HCT116 (cell line): Measurements from ENCODE around the gene MAP2K3. TPM values are rescaled to one million over a fixed set of nuclear protein-coding genes. Genes with fewer than 3 reads are reported as not detected.

Experiments used
- ATAC-seq: fragments of 200-7000 bp; cut with Tn5 transposase; 2 replicates; pipeline ENCODE4 v1.9.1; 2020; ENCODE audit warnings: mild to moderate bottlenecking, moderate library complexity
- BruUV-seq: library from RNA; stranded (reverse); fragments of 400-500 nt; replicated peaks from 2 replicates; lab custom pipeline; 2021; lab: Mats Ljungman, UMichigan
- CTCF ChIA-PET: fragments of 300-600 bp; sonication (Branson Sonifier 250); formaldehyde crosslinking; loops from one replicate; lab custom pipeline; 2021; ENCODE audit warnings: antibody characterized with exemption; lab: Charles Lee
- POLR2A ChIA-PET: fragments of 300-600, 350-600 bp; sonication (Branson Sonifier 250); formaldehyde crosslinking; loops from one replicate; lab custom pipeline; 2021; ENCODE audit warnings: antibody characterized with exemption; lab: Charles Lee
- RAD21 ChIA-PET, 2 experiments: fragments of 300-600 bp; sonication (Branson Sonifier 250); formaldehyde crosslinking; loops; one replicate each; lab custom pipeline; 2023; ENCODE audit warnings: low total read pairs in 2 of 2; ENCODE audit not compliant: uncharacterized antibody in 2 of 2, unreplicated experiment in 2 of 2, low non-redundant PET in 1 of 2; lab: Charles Lee
- DNase-seq: peaks from one replicate; pipeline ENCODE4 v3.0.0-alpha.2; 2010; ENCODE audit warnings: low read depth, low spot score
- H2AFZ ChIP-seq: fragments of 200-600 bp; shearing (Covaris generic), sonication (generic); 2 replicates; pipeline ENCODE4 v1.6.1; 2017; ENCODE audit warnings: low read depth, mixed run types, mixed read lengths, antibody characterized with exemption, low read length; ENCODE audit not compliant: poor library complexity, severe bottlenecking
- H3K27ac ChIP-seq: 2 replicates; pipeline ENCODE4 v1.5.1; 2012; ENCODE audit warnings: low read depth, low read length
- H3K27me3 ChIP-seq: fragments of 200-600 bp; sonication (generic); 2 replicates; pipeline ENCODE4 v1.6.1; 2016; ENCODE audit warnings: mixed run types, low read length, mixed read lengths; ENCODE audit not compliant: insufficient read depth
- H3K36me3 ChIP-seq, 2 experiments: fragments of 200-500 bp in 1 of 2; fragments of 200-600 bp in 1 of 2; sonication (Bioruptor generic) in 1 of 2; sonication (generic) in 1 of 2; 2 replicates each; pipeline versions ENCODE4 v1.5.1 to v1.6.1; 2014 to 2016; ENCODE audit warnings: low read length in 2 of 2, inconsistent platforms in 1 of 2, mixed read lengths in 1 of 2, mixed run types in 1 of 2; ENCODE audit not compliant: insufficient read depth in 2 of 2, control insufficient read depth in 1 of 2
- H3K4me1 ChIP-seq, 2 experiments: fragments of 200-600 bp in 1 of 2; sonication (generic) in 1 of 2; 2 replicates each; pipeline versions ENCODE4 v1.5.1 to v1.6.1; 2012 to 2017; ENCODE audit warnings: low read length in 2 of 2, inconsistent platforms in 1 of 2, mild to moderate bottlenecking in 1 of 2, mixed read lengths in 1 of 2, mixed run types in 1 of 2, moderate library complexity in 1 of 2; ENCODE audit not compliant: insufficient read depth in 2 of 2, control insufficient read depth in 1 of 2
- H3K4me2 ChIP-seq: fragments of 200-600 bp; sonication (generic); 2 replicates; pipeline ENCODE4 v1.6.1; 2017; ENCODE audit warnings: mixed run types, low read length, mixed read lengths
- H3K4me3 ChIP-seq, 2 experiments: fragments of 200-600 bp in 1 of 2; sonication (generic) in 1 of 2; replicated peaks in 1 of 2; 2 replicates each; pipeline ENCODE4 v1.5.1; 2011 to 2016; ENCODE audit warnings: low read length in 2 of 2, control low read depth in 1 of 2, low read depth in 1 of 2, mild to moderate bottlenecking in 1 of 2, mixed read lengths in 1 of 2, mixed run types in 1 of 2
- H3K79me2 ChIP-seq: fragments of 200-600 bp; sonication (generic); 2 replicates; pipeline ENCODE4 v1.6.1; 2017; ENCODE audit warnings: mild to moderate bottlenecking, mixed run types, low read length, moderate library complexity, mixed read lengths; ENCODE audit not compliant: insufficient read depth
- H3K9ac ChIP-seq: fragments of 200-600 bp; sonication (generic); 2 replicates; pipeline ENCODE4 v1.6.1; 2016; ENCODE audit warnings: low read length, mixed read lengths
- H3K9me2 ChIP-seq: fragments of 200-600 bp; sonication (generic), shearing (Covaris generic); 2 replicates; pipeline ENCODE4 v1.6.1; 2017; ENCODE audit warnings: mixed run types, mild to moderate bottlenecking, moderate library complexity; ENCODE audit not compliant: insufficient read depth
- H3K9me3 ChIP-seq, 2 experiments: fragments of 200-500 bp in 1 of 2; fragments of 200-600 bp in 1 of 2; sonication (Bioruptor generic) in 1 of 2; sonication (generic) in 1 of 2; 2 replicates each; pipeline ENCODE4 v1.6.1; 2014 to 2017; ENCODE audit warnings: low read length in 2 of 2, mixed read lengths in 2 of 2, inconsistent platforms in 1 of 2, low read depth in 1 of 2, mild to moderate bottlenecking in 1 of 2, mixed run types in 1 of 2, moderate library complexity in 1 of 2; ENCODE audit not compliant: control insufficient read depth in 1 of 2, insufficient read depth in 1 of 2
- H4K20me1 ChIP-seq: fragments of 200-600 bp; sonication (generic), shearing (Covaris generic); 2 replicates; pipeline ENCODE4 v1.6.1; 2017; ENCODE audit warnings: mixed run types, mild to moderate bottlenecking, moderate library complexity; ENCODE audit not compliant: insufficient read depth
- CBX3 ChIP-seq: IDR thresholded peaks from 2 replicates; pipeline ENCODE4 v1.6.1; 2012; ENCODE audit warnings: low read depth
- CEBPB ChIP-seq: IDR thresholded peaks from 2 replicates; pipeline ENCODE4 v1.6.1; 2012; ENCODE audit warnings: low read depth
- EGR1 ChIP-seq: IDR thresholded peaks from 2 replicates; pipeline ENCODE4 v1.6.1; 2012; ENCODE audit warnings: low read depth
- ELF1 ChIP-seq: IDR thresholded peaks from 2 replicates; pipeline ENCODE4 v1.6.1; 2012; ENCODE audit warnings: low read depth, borderline replicate concordance
- EZH2 ChIP-seq: fragments of 200-600 bp; sonication (generic); IDR thresholded peaks from 2 replicates; pipeline ENCODE4 v1.6.1; 2017; ENCODE audit warnings: antibody characterized with exemption, mixed run types
- POLR2AphosphoS5 ChIP-seq: IDR thresholded peaks from 2 replicates; pipeline ENCODE4 v1.6.1; 2011; ENCODE audit warnings: mild to moderate bottlenecking, low read depth, low read length, moderate library complexity
- intact Hi-C: fragments of 100-400 bp; cut with micrococcal nuclease; formaldehyde crosslinking; loops from 2 replicates; pipeline ENCODE4 v1.10.0; 2022
- total RNA-seq: library from RNA; stranded (reverse); gene quantifications from one replicate; pipeline ENCODE4 v1.2.1, GENCODE V29; 2021; ENCODE audit not compliant: unreplicated experiment
- TF ChIP-seq, protein P1 (sequence below): IDR thresholded peaks from 2 replicates; pipeline ENCODE4 v1.6.1; 2011; ENCODE audit warnings: mild to moderate bottlenecking, low read length, moderate library complexity; ENCODE audit not compliant: insufficient replicate concordance; ENCODE audit errors: extremely low read depth
- TF ChIP-seq, protein P2 (sequence below), 3 experiments: fragments of 200-600 bp in 1 of 3; sonication (generic) in 1 of 3; IDR thresholded peaks in 2 of 3; conservative IDR thresholded peaks in 1 of 3; 2 replicates each; pipeline ENCODE4 v1.5.1; 2012 to 2017; ENCODE audit warnings: low read depth in 2 of 3, low read length in 2 of 3, antibody characterized with exemption in 1 of 3, borderline replicate concordance in 1 of 3, control low read depth in 1 of 3, mild to moderate bottlenecking in 1 of 3, mixed read lengths in 1 of 3, mixed run types in 1 of 3, moderate library complexity in 1 of 3; ENCODE audit not compliant: insufficient read depth in 1 of 3
- TF ChIP-seq, protein P3 (sequence below): IDR thresholded peaks from 2 replicates; pipeline ENCODE4 v1.6.1; 2012

MAP2K3 gene
- total RNA-seq, 1 experiment from 2014 or later = 96.7 TPM

DNA sequence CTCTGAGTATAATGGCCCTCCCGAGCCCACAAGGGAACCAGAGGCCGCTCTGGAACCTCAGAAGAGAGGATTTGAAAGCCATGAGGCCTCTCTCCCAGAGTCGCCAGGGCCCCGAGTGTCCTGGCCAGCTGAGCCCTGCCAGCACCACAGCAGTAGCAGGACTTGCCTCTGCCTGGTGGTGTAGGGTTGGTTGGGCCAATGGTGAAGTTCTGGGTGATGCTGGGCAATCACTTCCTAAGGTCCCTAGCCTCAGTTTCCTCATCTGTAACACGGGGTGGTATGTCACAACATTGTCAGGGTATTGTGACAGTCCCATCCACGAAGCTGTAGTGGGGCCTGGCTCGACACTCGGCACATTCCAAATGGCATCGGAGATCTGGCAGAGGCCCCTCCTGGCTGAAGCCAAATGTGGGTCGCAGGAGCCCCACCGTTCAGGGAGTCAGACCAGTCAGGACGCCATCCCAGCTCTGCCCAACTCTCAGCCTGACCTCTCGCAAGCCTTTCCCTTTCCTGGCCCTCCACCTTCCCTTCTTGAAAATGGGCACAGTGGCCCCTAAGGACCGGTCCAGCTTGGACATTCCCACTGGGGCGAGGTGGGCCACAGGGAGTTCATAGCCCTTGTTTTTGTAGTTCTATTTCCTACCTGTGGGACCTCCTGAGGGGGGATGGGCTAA, 33.0 kb upstream of the MAP2K3 start:
- no peak overlapping the region for H3K4me2 ChIP-seq
- RAD21 ChIA-PET = no interaction called here
- H2AFZ ChIP-seq = no peak overlapping the region
- BruUV-seq = no TSS peak
- H3K27ac ChIP-seq = no peak overlapping the region
- H3K9ac ChIP-seq = no peak overlapping the region
- no peak for TF ChIP-seq CBX3
- no peak for TF ChIP-seq CEBPB
- TF ChIP-seq, protein P1, sequence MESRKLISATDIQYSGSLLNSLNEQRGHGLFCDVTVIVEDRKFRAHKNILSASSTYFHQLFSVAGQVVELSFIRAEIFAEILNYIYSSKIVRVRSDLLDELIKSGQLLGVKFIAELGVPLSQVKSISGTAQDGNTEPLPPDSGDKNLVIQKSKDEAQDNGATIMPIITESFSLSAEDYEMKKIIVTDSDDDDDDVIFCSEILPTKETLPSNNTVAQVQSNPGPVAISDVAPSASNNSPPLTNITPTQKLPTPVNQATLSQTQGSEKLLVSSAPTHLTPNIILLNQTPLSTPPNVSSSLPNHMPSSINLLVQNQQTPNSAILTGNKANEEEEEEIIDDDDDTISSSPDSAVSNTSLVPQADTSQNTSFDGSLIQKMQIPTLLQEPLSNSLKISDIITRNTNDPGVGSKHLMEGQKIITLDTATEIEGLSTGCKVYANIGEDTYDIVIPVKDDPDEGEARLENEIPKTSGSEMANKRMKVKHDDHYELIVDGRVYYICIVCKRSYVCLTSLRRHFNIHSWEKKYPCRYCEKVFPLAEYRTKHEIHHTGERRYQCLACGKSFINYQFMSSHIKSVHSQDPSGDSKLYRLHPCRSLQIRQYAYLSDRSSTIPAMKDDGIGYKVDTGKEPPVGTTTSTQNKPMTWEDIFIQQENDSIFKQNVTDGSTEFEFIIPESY = no peak
- no peak for TF ChIP-seq ELF1
- no peak for TF ChIP-seq POLR2AphosphoS5
- no peak for TF ChIP-seq EZH2
- intact Hi-C loops = no loop called here
- CTCF ChIA-PET = interaction anchor here (1.0 kb wide), 1 partner anchor 12 kb away, joined by 3 read pairs; no protein-coding TSS in a partner anchor
- ATAC-seq (no peak), DNase-seq (no peak)
- H3K79me2 ChIP-seq = no peaks in the 10 kb centered on the region
- H3K9me2 ChIP-seq = no peaks in the 10 kb centered on the region
- POLR2A ChIA-PET = no interaction called here
- no peaks in the 10 kb centered on the region for H4K20me1 ChIP-seq
- no peaks in the 10 kb centered on the region for H3K27me3 ChIP-seq
- no peaks in the 10 kb centered on the region for H3K36me3 ChIP-seq
- H3K4me3 ChIP-seq = no peak overlapping the region
- H3K9me3 ChIP-seq = no peaks in the 10 kb centered on the region
- H3K4me1 ChIP-seq = peaks cover 13 to 31% of the 10 kb centered on the region in 2 experiments

DNA sequence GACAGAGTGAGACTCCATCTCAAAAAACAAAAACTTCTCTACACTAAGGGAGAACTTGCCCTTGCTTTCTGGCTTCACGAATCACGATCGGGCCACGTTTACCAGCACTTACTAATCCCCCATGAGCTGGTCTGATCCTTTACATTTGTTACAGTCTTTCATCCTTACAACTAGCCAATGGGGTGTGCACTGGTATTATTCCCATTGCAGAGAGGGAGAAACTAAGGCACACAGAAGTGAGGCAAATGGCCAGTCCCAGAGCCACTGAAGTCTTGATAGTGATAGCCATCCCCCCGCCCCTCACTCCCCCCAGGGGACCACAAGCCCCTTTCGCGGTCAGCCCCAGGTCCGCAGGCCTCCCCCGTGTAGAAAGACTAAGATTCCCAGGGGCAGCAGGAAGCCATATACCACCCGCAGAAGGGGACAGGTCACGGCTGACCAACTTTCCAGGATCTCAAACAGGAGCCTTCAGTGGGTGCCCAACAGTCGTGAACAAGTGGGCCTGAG, 32.2 kb upstream of the MAP2K3 start:
- ChIA-PET POLR2A (no interaction called here), CTCF (no interaction called here), RAD21 (interaction anchor here in 1 of 2 experiments (0.7 kb wide), 1 partner anchor 147 kb away, joined by 3 read pairs; no protein-coding TSS in a partner anchor)
- Histone ChIP-seq H3K27me3 (no peaks in the 10 kb centered on the region), H3K4me3 (peak overlapping the region; percentile 44 to 51), H3K9me3 (no peaks in the 10 kb centered on the region), H4K20me1 (no peaks in the 10 kb centered on the region), H3K36me3 (no peaks in the 10 kb centered on the region), H2AFZ (no peak overlapping the region), H3K4me1 (peaks cover 19 to 38% of the 10 kb centered on the region in 2 experiments), H3K27ac (no peak overlapping the region; the same call in 1 of the 2 replicates), H3K4me2 (peak overlapping the region; percentile 70), H3K9me2 (no peaks in the 10 kb centered on the region), H3K9ac (peak overlapping the region; percentile 41), H3K79me2 (no peaks in the 10 kb centered on the region)
- no TSS peak for BruUV-seq
- intact Hi-C loops = no loop called here
- no peak for ATAC-seq
- DNase-seq = no peak
- no peak for TF ChIP-seq CBX3
- TF ChIP-seq EGR1 = no peak
- TF ChIP-seq, protein P2, sequence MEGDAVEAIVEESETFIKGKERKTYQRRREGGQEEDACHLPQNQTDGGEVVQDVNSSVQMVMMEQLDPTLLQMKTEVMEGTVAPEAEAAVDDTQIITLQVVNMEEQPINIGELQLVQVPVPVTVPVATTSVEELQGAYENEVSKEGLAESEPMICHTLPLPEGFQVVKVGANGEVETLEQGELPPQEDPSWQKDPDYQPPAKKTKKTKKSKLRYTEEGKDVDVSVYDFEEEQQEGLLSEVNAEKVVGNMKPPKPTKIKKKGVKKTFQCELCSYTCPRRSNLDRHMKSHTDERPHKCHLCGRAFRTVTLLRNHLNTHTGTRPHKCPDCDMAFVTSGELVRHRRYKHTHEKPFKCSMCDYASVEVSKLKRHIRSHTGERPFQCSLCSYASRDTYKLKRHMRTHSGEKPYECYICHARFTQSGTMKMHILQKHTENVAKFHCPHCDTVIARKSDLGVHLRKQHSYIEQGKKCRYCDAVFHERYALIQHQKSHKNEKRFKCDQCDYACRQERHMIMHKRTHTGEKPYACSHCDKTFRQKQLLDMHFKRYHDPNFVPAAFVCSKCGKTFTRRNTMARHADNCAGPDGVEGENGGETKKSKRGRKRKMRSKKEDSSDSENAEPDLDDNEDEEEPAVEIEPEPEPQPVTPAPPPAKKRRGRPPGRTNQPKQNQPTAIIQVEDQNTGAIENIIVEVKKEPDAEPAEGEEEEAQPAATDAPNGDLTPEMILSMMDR (IDR thresholded peaks at IDR 0.05 in 2 of 3, conservative IDR thresholded peaks at IDR 0.05 in 1 of 3; ENCODE audit: borderline replicate concordance in 1 of 3, insufficient read depth in 1 of 3, low read depth in 2 of 3, low read length in 2 of 3) = no peak
- TF ChIP-seq, protein P3, sequence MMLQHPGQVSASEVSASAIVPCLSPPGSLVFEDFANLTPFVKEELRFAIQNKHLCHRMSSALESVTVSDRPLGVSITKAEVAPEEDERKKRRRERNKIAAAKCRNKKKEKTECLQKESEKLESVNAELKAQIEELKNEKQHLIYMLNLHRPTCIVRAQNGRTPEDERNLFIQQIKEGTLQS = no peak
- TF ChIP-seq, protein P1 = no peak
